Activated CD8-positive, alpha-beta T cell treated with anti-CD3 and anti-CD28 coated beads, Interleukin-2, amount 10 ng/mL, durations not matched to agents 7 days and 5 days (primary cell): Measurements from ENCODE around the gene FGFRL1. TPM values are rescaled to one million over a fixed set of nuclear protein-coding genes. Genes with fewer than 3 reads are reported as not detected.

ENCODE experiments used
- ATAC-seq: fragments of 150-1000 bp; cut with Tn5 transposase; one replicate; pipeline ENCODE4 v1.10.0; 2021; ENCODE audit warnings: moderate library complexity
- CTCF ChIA-PET: fragments of 350-600 bp; sonication (Branson Sonifier 250); formaldehyde crosslinking; loops from one replicate; lab custom pipeline; 2021; ENCODE audit warnings: antibody characterized with exemption; lab: Charles Lee
- POLR2A ChIA-PET: fragments of 350-600 bp; sonication (Branson Sonifier 250); formaldehyde crosslinking; loops from one replicate; lab custom pipeline; 2021; ENCODE audit warnings: antibody characterized with exemption; lab: Charles Lee
- DNase-seq: peaks from one replicate; pipeline ENCODE4 v3.0.0-alpha.2; 2020
- H3K27ac Mint-ChIP-seq: one replicate; pipeline ENCODE4 v1.8.0; 2021; ENCODE audit warnings: mild to moderate bottlenecking, mixed read lengths
- H3K27me3 Mint-ChIP-seq: one replicate; pipeline ENCODE4 v1.8.0; 2021; ENCODE audit warnings: low read depth, mixed read lengths
- H3K36me3 Mint-ChIP-seq: one replicate; pipeline ENCODE4 v1.8.0; 2021; ENCODE audit warnings: low read depth, mixed read lengths
- H3K4me1 Mint-ChIP-seq: one replicate; pipeline ENCODE4 v1.8.0; 2021; ENCODE audit warnings: low read depth, mixed read lengths
- H3K4me3 Mint-ChIP-seq: one replicate; pipeline ENCODE4 v1.8.0; 2021; ENCODE audit warnings: mild to moderate bottlenecking, mixed read lengths
- H3K9me3 Mint-ChIP-seq: one replicate; pipeline ENCODE4 v1.8.0; 2022; ENCODE audit warnings: mixed read lengths; ENCODE audit not compliant: insufficient read depth
- total RNA-seq, 2 experiments: library from RNA; stranded (reverse); gene quantifications; one replicate each; pipeline ENCODE4 v1.2.3, GENCODE V29; 2021

The FGFRL1 gene
- total RNA-seq, 2 experiments from 2014 or later: 8.1 to 10.1 TPM

DNA sequence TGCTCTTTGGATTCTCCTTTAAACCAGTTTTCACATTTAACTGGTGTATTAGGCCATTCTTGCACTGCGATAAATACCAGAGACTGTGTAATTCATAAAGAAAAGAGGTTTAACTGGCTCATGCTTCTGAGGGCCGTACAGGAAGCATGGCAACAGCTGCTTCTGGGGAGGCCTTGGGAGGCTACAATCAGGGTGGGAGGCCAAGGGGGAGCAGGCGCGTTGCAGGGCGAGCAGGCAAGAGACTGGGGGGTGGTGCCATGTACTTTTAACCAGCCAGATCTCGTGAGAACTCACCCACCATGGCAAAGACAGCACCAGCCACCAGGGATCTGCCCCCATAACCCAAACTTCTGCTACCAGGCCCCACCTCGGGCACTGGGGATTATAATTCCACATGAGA lies 63.8 kb downstream of the FGFRL1 start:
- Mint-ChIP-seq H3K9me3 (no peaks in the 10 kb centered on the region), H3K36me3 (no peaks in the 10 kb centered on the region), H3K27me3 (peaks cover 26% of the 10 kb centered on the region), H3K4me1 (peaks cover 8% of the 10 kb centered on the region), H3K4me3 (no peak overlapping the region), H3K27ac (no peak overlapping the region)
- DNase-seq (no peak), ATAC-seq (no peak)
- ChIA-PET CTCF (interaction anchor here (0.7 to 0.8 kb wide), 2 partner anchors 12 to 93 kb away, joined by 3 read pairs; no protein-coding TSS in a partner anchor), POLR2A (no interaction called here)

DNA sequence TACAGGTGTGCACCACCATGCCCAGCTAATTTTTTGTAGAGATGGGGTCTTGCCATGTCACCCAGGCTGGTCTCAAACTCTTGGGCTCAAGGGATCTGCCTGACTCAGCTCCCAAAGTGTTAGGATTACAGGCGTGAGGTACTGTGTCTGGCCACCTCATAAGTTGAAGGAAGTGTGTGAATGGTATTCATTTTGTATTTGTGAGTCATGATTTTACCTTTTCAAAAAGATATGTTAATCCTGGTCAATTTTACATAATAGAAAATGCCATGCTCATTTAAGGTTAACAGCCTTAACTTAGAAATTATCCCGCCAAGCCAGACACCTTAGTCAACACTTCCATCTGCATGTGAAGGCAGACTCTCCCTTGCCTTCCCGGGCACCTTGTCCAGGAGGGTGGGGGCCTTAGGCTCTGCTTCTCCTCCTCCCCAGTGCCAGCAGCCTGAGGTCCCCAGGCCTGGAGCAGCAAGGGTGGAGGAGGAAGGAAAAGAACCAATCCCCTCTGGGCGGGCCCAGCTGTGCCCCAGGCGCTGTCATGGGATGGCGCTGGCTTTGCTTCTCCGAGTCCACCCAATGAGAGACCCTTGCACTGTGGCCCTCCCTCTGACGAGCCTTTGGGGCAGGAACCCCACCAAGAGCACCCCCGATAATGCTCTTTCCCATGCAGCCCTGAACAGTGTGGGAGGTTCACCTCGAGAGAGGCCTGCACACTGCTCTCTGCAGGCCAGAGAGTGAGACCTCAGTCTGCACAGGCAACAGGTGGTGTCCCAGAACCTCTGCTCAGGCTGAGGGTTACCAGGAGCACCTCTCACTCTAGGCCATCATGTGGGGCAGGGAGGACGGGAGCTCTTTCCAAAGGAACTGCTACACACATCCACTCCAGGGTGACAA lies 64.6 kb downstream of the FGFRL1 start:
- H3K4me3 Mint-ChIP-seq: no peak overlapping the region
- no peaks in the 10 kb centered on the region for H3K9me3 Mint-ChIP-seq
- peaks cover 8% of the 10 kb centered on the region for H3K4me1 Mint-ChIP-seq
- no peak for ATAC-seq
- ChIA-PET POLR2A (no interaction called here), CTCF (interaction anchor here (0.7 to 0.8 kb wide), 2 partner anchors 13 to 92 kb away, joined by 3 read pairs; no protein-coding TSS in a partner anchor)
- H3K36me3 Mint-ChIP-seq: no peaks in the 10 kb centered on the region
- H3K27ac Mint-ChIP-seq: no peak overlapping the region
- H3K27me3 Mint-ChIP-seq: peaks cover 21% of the 10 kb centered on the region
- no peak for DNase-seq

Other genes with a start within 250 kb of the FGFRL1 start
- under 1 TPM; 0.39 to 0.53 TPM for gene CPLX1, start 185.5 kb upstream of the FGFRL1 start, total RNA-seq
- 100 to 1,000 TPM; 155 to 163 TPM for gene GAK, start 79.3 kb upstream of the FGFRL1 start, total RNA-seq
- 10 to 100 TPM; 27.2 to 30.1 TPM for gene TMEM175, start 79.2 kb upstream of the FGFRL1 start, total RNA-seq
- 10 to 100 TPM; 15.9 to 16.2 TPM for gene DGKQ, start 38.1 kb upstream of the FGFRL1 start, total RNA-seq
- 10 to 100 TPM; 19.0 to 20.9 TPM for gene IDUA, start 24.6 kb upstream of the FGFRL1 start, total RNA-seq
- under 1 TPM in 1 of 2 experiments, not detected in 1; 0.45 TPM for gene SLC26A1, start 18.2 kb upstream of the FGFRL1 start, total RNA-seq
- 1 to 10 TPM; 2.0 to 2.7 TPM for gene RNF212, start 101.9 kb downstream of the FGFRL1 start, total RNA-seq
- gene SPON2, start 161.0 kb downstream of the FGFRL1 start, total RNA-seq: 10 to 100 TPM; 14.7 to 14.9 TPM
- 100 to 1,000 TPM; 214 to 217 TPM for gene CTBP1, start 237.5 kb downstream of the FGFRL1 start, total RNA-seq